HEK293 (cell line): ENCODE data around the gene LRRC52.
A peak's percentile ranks its signal among the peaks of the same experiment; 100 is the strongest.

ENCODE experiments used
- CTCF ChIA-PET: fragments of 350-600 bp; formaldehyde crosslinking; extraction: SDS; loops from one replicate; lab custom pipeline; 2021; ENCODE audit warnings: antibody characterized with exemption; lab: Yijun Ruan, JAX
- POLR2A ChIA-PET: fragments of 300-600 bp; formaldehyde crosslinking; extraction: SDS; loops from one replicate; lab custom pipeline; 2020; ENCODE audit warnings: antibody characterized with exemption, inconsistent platforms; lab: Yijun Ruan, JAX
- H3K27ac ChIP-seq: fragments of 200-500 bp; sonication (Bioruptor generic); 2 replicates; pipeline ENCODE4 v1.5.1; 2014; ENCODE audit warnings: low read depth, low read length, control low read depth, inconsistent platforms; ENCODE audit errors: extremely low read depth
- H3K36me3 ChIP-seq, 2 experiments: fragments of 200-500 bp in 1 of 2; sonication (Bioruptor generic) in 1 of 2; 1 replicate in 1 of 2; 2 replicates in 1 of 2; pipeline ENCODE4 v1.5.1; 2014 to 2017; ENCODE audit warnings: inconsistent platforms in 2 of 2, low read length in 2 of 2; ENCODE audit not compliant: control insufficient read depth in 2 of 2, insufficient read depth in 1 of 2
- H3K4me1 ChIP-seq: fragments of 200-500 bp; sonication (Bioruptor generic); 2 replicates; pipeline ENCODE4 v1.5.1; 2014; ENCODE audit warnings: mild to moderate bottlenecking, low read length, inconsistent platforms; ENCODE audit not compliant: control insufficient read depth, insufficient read depth
- H3K4me3 ChIP-seq: 2 replicates; pipeline ENCODE4 v1.5.1; 2011; ENCODE audit warnings: low read depth, mild to moderate bottlenecking, control low read depth, low read length, moderate library complexity
- H3K9me3 ChIP-seq: fragments of 200-500 bp; sonication (Bioruptor generic); 2 replicates; pipeline ENCODE4 v1.5.1; 2014; ENCODE audit warnings: low read depth, low read length, inconsistent platforms; ENCODE audit not compliant: control insufficient read depth, insufficient read depth
- EGR2 ChIP-seq: fragments of 450-650 bp; formaldehyde crosslinking; IDR thresholded peaks from 2 replicates; pipeline ENCODE4 v1.5.1; 2016; ENCODE audit warnings: low read depth, missing biosample characterization, missing genetic modification characterization
- GLIS1 ChIP-seq: fragments of 450-650 bp; formaldehyde crosslinking; IDR thresholded peaks from 2 replicates; pipeline ENCODE4 v1.5.1; 2016; ENCODE audit warnings: missing biosample characterization, missing genetic modification characterization
- GLIS2 ChIP-seq: fragments of 450-650 bp; formaldehyde crosslinking; IDR thresholded peaks from 2 replicates; pipeline ENCODE4 v1.5.1; 2016; ENCODE audit warnings: missing biosample characterization, missing genetic modification characterization
- MEIS1 ChIP-seq: sonication (generic); formaldehyde crosslinking; IDR thresholded peaks from 2 replicates; pipeline ENCODE4 v1.8.1; 2022; ENCODE audit warnings: missing genetic modification reagents, mild to moderate bottlenecking, borderline replicate concordance
- SP7 ChIP-seq: fragments of 450-650 bp; formaldehyde crosslinking; IDR thresholded peaks from 2 replicates; pipeline ENCODE4 v1.5.1; 2016; ENCODE audit warnings: missing biosample characterization, missing genetic modification characterization
- YY2 ChIP-seq: fragments of 450-650 bp; formaldehyde crosslinking; IDR thresholded peaks from 2 replicates; pipeline ENCODE4 v1.5.1; 2016; ENCODE audit warnings: missing biosample characterization, missing genetic modification characterization
- ZBTB1 ChIP-seq: fragments of 450-650 bp; formaldehyde crosslinking; IDR thresholded peaks from 2 replicates; pipeline ENCODE4 v1.5.1; 2016; ENCODE audit warnings: missing biosample characterization, missing genetic modification characterization
- ZFHX2 ChIP-seq: fragments of 450-650 bp; formaldehyde crosslinking; conservative IDR thresholded peaks from 2 replicates; pipeline ENCODE4 v1.5.1; 2016; ENCODE audit warnings: missing biosample characterization, missing genetic modification characterization
- ZIC2 ChIP-seq: fragments of 450-650 bp; formaldehyde crosslinking; IDR thresholded peaks from 2 replicates; pipeline ENCODE4 v1.5.1; 2016; ENCODE audit warnings: missing biosample characterization, missing genetic modification characterization
- ZNF202 ChIP-seq: fragments of 450-650 bp; formaldehyde crosslinking; IDR thresholded peaks from 2 replicates; pipeline ENCODE4 v1.5.1; 2016; ENCODE audit warnings: missing biosample characterization, missing genetic modification characterization, borderline replicate concordance
- ZNF214 ChIP-seq: fragments of 450-650 bp; formaldehyde crosslinking; IDR thresholded peaks from 2 replicates; pipeline ENCODE4 v1.5.1; 2017; ENCODE audit warnings: missing biosample characterization, mild to moderate bottlenecking, missing genetic modification characterization, borderline replicate concordance
- ZNF302 ChIP-seq: fragments of 450-650 bp; formaldehyde crosslinking; IDR thresholded peaks from 2 replicates; pipeline ENCODE4 v1.5.1; 2016; ENCODE audit warnings: missing biosample characterization, missing genetic modification characterization, low read depth
- ZNF350 ChIP-seq: fragments of 450-650 bp; formaldehyde crosslinking; IDR thresholded peaks from 2 replicates; pipeline ENCODE4 v1.5.0; 2017; ENCODE audit warnings: missing biosample characterization, mild to moderate bottlenecking, missing genetic modification characterization
- ZNF433 ChIP-seq: fragments of 450-650 bp; formaldehyde crosslinking; IDR thresholded peaks from 2 replicates; pipeline ENCODE4 v1.5.1; 2016; ENCODE audit warnings: missing biosample characterization, missing genetic modification characterization, low read depth
- ZNF670 ChIP-seq: fragments of 450-650 bp; formaldehyde crosslinking; IDR thresholded peaks from 2 replicates; pipeline ENCODE4 v1.5.1; 2016; ENCODE audit warnings: missing biosample characterization, missing genetic modification characterization, low read depth
- ZNF843 ChIP-seq: fragments of 450-650 bp; formaldehyde crosslinking; IDR thresholded peaks from 2 replicates; pipeline ENCODE4 v1.5.1; 2016; ENCODE audit warnings: missing biosample characterization, missing genetic modification characterization
- TF ChIP-seq, protein P1 (sequence below): fragments of 450-650 bp; formaldehyde crosslinking; IDR thresholded peaks from 2 replicates; pipeline ENCODE4 v1.5.1; 2016; ENCODE audit warnings: missing biosample characterization, missing genetic modification characterization, borderline replicate concordance
- TF ChIP-seq, protein P2 (sequence below): fragments of 450-650 bp; formaldehyde crosslinking; IDR thresholded peaks from 2 replicates; pipeline ENCODE4 v1.5.1; 2016; ENCODE audit warnings: missing biosample characterization, missing genetic modification characterization
- TF ChIP-seq, protein P3 (sequence below): fragments of 450-650 bp; formaldehyde crosslinking; IDR thresholded peaks from 2 replicates; pipeline ENCODE4 v1.5.1; 2016; ENCODE audit warnings: missing biosample characterization, missing genetic modification characterization
- TF ChIP-seq, protein P4 (sequence below): fragments of 450-650 bp; formaldehyde crosslinking; IDR thresholded peaks from 2 replicates; pipeline ENCODE4 v1.5.1; 2016; ENCODE audit warnings: missing biosample characterization, missing genetic modification characterization, borderline replicate concordance
- TF ChIP-seq, protein P5 (sequence below): fragments of 450-650 bp; formaldehyde crosslinking; IDR thresholded peaks from 2 replicates; pipeline ENCODE4 v1.5.1; 2017; ENCODE audit warnings: missing biosample characterization, missing genetic modification characterization

Gene LRRC52, protein sequence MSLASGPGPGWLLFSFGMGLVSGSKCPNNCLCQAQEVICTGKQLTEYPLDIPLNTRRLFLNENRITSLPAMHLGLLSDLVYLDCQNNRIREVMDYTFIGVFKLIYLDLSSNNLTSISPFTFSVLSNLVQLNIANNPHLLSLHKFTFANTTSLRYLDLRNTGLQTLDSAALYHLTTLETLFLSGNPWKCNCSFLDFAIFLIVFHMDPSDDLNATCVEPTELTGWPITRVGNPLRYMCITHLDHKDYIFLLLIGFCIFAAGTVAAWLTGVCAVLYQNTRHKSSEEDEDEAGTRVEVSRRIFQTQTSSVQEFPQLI

DNA sequence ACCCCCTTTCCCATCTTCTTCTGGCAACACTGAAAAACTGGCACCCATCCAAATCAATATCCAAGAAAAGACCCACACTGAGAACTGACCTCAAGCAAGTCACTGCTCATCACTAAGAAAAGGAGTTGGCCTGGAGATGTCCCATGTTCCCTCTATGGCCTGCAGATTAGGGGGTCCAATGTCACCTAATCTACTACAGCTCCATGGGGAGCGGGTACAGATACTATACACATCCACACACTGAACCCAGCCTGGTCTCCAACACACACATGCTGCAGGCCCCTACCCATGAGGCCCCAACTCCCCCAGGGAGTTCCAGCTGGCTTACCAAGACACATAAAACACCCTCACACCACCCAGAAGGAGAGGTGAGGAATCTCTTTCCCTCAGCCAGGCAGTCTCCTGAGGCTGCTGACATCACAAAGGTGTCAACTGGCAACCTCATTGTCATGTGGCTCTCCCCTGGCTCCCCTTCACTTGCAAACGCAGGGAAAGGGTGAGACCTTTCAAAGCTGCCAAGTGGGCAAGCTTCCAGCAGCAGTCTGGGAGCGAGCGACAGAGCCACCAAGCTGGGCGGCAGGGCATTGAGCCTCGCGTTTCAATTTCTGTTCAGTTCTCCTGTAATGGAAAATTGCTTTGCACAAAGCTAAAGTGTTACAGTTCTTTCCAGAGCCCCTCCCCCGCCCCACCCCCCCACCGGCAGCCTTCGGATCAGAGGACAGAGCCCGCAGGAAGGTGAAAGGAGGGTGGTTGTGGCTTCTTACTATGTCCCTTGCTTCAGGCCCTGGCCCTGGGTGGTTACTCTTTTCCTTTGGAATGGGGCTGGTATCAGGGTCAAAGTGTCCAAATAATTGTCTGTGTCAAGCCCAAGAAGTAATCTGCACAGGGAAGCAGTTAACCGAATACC, at the start of gene LRRC52:
Gene LRRC52, plus strand, starts transcription at position 469 of the 907 bp plus-strand sequence. Its CDS starts 297 bp downstream, at position 766.
- H3K36me3 ChIP-seq = no peaks in the 10 kb centered on the region
- H3K4me3 ChIP-seq = no peak within 1 kb of the TSS
- H3K4me1 ChIP-seq = peaks cover 9% of the 10 kb centered on the region; the same call in 1 of the 2 replicates
- CTCF ChIA-PET = interaction anchor here (0.6 kb wide), 1 partner anchor 42 kb away, joined by 3 read pairs; no protein-coding TSS in a partner anchor
- no peaks in the 10 kb centered on the region for H3K9me3 ChIP-seq
- POLR2A ChIA-PET = interaction anchor here (1.0 kb wide), 1 partner anchor 150 kb away, joined by 4 read pairs; no protein-coding TSS in a partner anchor
- H3K27ac ChIP-seq = no peak within 1 kb of the TSS
- TF ChIP-seq GLIS1 (tag by site-specific recombination) (peak; percentile 98), ZNF214 (tag by site-specific recombination) (no peak), MEIS1 (CRISPR knock-in tag) (no peak), ZNF202 (tag by site-specific recombination) (no peak), ZNF433 (tag by site-specific recombination) (no peak), EGR2 (tag by site-specific recombination) (peak; percentile 54; the same call in 1 of the 2 replicates), ZNF670 (tag by site-specific recombination) (no peak), ZNF350 (tag by site-specific recombination) (no peak), SP7 (tag by site-specific recombination) (peak; percentile 11; the same call in 1 of the 2 replicates), ZNF843 (tag by site-specific recombination) (no peak), ZBTB1 (tag by site-specific recombination) (no peak), ZFHX2 (peak; percentile 68), YY2 (tag by site-specific recombination) (no peak), GLIS2 (tag by site-specific recombination) (peak; percentile 77), ZNF302 (no peak), ZIC2 (peak; percentile 78)
- TF ChIP-seq, protein P1, sequence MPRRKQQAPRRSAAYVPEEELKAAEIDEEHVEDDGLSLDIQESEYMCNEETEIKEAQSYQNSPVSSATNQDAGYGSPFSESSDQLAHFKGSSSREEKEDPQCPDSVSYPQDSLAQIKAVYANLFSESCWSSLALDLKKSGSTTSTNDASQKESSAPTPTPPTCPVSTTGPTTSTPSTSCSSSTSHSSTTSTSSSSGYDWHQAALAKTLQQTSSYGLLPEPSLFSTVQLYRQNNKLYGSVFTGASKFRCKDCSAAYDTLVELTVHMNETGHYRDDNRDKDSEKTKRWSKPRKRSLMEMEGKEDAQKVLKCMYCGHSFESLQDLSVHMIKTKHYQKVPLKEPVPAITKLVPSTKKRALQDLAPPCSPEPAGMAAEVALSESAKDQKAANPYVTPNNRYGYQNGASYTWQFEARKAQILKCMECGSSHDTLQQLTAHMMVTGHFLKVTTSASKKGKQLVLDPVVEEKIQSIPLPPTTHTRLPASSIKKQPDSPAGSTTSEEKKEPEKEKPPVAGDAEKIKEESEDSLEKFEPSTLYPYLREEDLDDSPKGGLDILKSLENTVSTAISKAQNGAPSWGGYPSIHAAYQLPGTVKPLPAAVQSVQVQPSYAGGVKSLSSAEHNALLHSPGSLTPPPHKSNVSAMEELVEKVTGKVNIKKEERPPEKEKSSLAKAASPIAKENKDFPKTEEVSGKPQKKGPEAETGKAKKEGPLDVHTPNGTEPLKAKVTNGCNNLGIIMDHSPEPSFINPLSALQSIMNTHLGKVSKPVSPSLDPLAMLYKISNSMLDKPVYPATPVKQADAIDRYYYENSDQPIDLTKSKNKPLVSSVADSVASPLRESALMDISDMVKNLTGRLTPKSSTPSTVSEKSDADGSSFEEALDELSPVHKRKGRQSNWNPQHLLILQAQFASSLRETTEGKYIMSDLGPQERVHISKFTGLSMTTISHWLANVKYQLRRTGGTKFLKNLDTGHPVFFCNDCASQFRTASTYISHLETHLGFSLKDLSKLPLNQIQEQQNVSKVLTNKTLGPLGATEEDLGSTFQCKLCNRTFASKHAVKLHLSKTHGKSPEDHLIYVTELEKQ (tag by site-specific recombination) = peak; percentile 21; the same call in 1 of the 2 replicates
- TF ChIP-seq, protein P2, sequence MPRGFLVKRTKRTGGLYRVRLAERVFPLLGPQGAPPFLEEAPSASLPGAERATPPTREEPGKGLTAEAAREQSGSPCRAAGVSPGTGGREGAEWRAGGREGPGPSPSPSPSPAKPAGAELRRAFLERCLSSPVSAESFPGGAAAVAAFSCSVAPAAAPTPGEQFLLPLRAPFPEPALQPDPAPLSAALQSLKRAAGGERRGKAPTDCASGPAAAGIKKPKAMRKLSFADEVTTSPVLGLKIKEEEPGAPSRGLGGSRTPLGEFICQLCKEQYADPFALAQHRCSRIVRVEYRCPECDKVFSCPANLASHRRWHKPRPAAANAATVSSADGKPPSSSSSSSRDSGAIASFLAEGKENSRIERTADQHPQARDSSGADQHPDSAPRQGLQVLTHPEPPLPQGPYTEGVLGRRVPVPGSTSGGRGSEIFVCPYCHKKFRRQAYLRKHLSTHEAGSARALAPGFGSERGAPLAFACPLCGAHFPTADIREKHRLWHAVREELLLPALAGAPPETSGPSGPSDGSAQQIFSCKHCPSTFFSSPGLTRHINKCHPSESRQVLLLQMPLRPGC (tag by site-specific recombination) = no peak
- TF ChIP-seq, protein P3, sequence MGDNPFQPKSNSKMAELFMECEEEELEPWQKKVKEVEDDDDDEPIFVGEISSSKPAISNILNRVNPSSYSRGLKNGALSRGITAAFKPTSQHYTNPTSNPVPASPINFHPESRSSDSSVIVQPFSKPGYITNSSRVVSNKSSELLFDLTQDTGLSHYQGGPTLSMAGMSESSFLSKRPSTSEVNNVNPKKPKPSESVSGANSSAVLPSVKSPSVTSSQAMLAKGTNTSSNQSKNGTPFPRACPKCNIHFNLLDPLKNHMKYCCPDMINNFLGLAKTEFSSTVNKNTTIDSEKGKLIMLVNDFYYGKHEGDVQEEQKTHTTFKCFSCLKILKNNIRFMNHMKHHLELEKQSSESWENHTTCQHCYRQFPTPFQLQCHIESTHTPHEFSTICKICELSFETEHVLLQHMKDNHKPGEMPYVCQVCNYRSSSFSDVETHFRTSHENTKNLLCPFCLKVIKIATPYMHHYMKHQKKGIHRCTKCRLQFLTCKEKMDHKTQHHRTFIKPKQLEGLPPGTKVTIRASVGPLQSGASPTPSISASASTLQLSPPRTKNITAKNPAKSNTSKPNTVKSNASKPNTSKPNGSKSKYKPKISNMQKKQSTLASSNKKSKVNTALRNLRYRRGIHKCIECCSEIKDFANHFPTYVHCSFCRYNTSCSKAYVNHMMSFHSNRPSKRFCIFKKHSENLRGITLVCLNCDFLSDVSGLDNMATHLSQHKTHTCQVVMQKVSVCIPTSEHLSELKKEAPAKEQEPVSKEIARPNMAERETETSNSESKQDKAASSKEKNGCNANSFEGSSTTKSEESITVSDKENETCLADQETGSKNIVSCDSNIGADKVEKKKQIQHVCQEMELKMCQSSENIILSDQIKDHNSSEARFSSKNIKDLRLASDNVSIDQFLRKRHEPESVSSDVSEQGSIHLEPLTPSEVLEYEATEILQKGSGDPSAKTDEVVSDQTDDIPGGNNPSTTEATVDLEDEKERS (tag by site-specific recombination) = no peak
- TF ChIP-seq, protein P4, sequence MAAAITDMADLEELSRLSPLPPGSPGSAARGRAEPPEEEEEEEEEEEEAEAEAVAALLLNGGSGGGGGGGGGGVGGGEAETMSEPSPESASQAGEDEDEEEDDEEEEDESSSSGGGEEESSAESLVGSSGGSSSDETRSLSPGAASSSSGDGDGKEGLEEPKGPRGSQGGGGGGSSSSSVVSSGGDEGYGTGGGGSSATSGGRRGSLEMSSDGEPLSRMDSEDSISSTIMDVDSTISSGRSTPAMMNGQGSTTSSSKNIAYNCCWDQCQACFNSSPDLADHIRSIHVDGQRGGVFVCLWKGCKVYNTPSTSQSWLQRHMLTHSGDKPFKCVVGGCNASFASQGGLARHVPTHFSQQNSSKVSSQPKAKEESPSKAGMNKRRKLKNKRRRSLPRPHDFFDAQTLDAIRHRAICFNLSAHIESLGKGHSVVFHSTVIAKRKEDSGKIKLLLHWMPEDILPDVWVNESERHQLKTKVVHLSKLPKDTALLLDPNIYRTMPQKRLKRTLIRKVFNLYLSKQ = no peak
- TF ChIP-seq, protein P5, sequence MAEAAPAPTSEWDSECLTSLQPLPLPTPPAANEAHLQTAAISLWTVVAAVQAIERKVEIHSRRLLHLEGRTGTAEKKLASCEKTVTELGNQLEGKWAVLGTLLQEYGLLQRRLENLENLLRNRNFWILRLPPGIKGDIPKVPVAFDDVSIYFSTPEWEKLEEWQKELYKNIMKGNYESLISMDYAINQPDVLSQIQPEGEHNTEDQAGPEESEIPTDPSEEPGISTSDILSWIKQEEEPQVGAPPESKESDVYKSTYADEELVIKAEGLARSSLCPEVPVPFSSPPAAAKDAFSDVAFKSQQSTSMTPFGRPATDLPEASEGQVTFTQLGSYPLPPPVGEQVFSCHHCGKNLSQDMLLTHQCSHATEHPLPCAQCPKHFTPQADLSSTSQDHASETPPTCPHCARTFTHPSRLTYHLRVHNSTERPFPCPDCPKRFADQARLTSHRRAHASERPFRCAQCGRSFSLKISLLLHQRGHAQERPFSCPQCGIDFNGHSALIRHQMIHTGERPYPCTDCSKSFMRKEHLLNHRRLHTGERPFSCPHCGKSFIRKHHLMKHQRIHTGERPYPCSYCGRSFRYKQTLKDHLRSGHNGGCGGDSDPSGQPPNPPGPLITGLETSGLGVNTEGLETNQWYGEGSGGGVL = peak; percentile 25; the same call in 1 of the 2 replicates
